Upper lobe of left lung (tissue), 4 donors: ENCODE measurements around the gene SLC35F3.

Experiments used
- EP300 ChIP-seq, 4 donors: sonication (generic); formaldehyde crosslinking; IDR thresholded peaks; one replicate each; pipeline ENCODE4 v1.5.1; 2017; ENCODE audit warnings: antibody characterized with exemption in 4 of 4, control low read depth in 2 of 4
- POLR2A ChIP-seq, 4 donors: fragments of 450-650 bp; IDR thresholded peaks; one replicate each; pipeline ENCODE4 v1.5.1; 2016 to 2017; ENCODE audit warnings: antibody characterized with exemption in 4 of 4, mild to moderate bottlenecking in 2 of 4
- POLR2AphosphoS5 ChIP-seq, 2 donors: sonication (generic); formaldehyde crosslinking; IDR thresholded peaks; one replicate each; pipeline ENCODE4 v1.5.1; 2017; ENCODE audit warnings: antibody characterized with exemption in 2 of 2
- TF ChIP-seq, protein P1 (sequence below), 6 experiments: fragments of 450-650 bp in 4 of 6; fragments of 200-600 bp in 2 of 6; sonication (generic) in 2 of 6; IDR thresholded peaks; one replicate each; pipeline ENCODE4 v1.5.1; 2016 to 2019; ENCODE audit warnings: antibody characterized with exemption in 6 of 6

- TF ChIP-seq, protein P1, sequence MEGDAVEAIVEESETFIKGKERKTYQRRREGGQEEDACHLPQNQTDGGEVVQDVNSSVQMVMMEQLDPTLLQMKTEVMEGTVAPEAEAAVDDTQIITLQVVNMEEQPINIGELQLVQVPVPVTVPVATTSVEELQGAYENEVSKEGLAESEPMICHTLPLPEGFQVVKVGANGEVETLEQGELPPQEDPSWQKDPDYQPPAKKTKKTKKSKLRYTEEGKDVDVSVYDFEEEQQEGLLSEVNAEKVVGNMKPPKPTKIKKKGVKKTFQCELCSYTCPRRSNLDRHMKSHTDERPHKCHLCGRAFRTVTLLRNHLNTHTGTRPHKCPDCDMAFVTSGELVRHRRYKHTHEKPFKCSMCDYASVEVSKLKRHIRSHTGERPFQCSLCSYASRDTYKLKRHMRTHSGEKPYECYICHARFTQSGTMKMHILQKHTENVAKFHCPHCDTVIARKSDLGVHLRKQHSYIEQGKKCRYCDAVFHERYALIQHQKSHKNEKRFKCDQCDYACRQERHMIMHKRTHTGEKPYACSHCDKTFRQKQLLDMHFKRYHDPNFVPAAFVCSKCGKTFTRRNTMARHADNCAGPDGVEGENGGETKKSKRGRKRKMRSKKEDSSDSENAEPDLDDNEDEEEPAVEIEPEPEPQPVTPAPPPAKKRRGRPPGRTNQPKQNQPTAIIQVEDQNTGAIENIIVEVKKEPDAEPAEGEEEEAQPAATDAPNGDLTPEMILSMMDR (IDR thresholded peaks at IDR 0.05): no peak
- no peak for TF ChIP-seq POLR2AphosphoS5 (IDR thresholded peaks at IDR 0.05)
- no peak for TF ChIP-seq POLR2A (IDR thresholded peaks at IDR 0.05)
- no peak for TF ChIP-seq EP300 (IDR thresholded peaks at IDR 0.05)
These were observed 189.7 kb downstream of the SLC35F3 start for GRCh38 chr1:234094172-234094571.
